Esophagus (tissue), 2 donors: Measurements from ENCODE around the gene RELL2. TPM values are rescaled to one million over a fixed set of nuclear protein-coding genes. Genes with fewer than 3 reads are reported as not detected.

ENCODE experiments used
- H3K27ac ChIP-seq, 2 donors: one replicate each; pipeline ENCODE4 v1.5.1; 2013; ENCODE audit warnings: low read depth in 2 of 2, mild to moderate bottlenecking in 2 of 2, inconsistent platforms in 1 of 2, low read length in 1 of 2, moderate library complexity in 1 of 2
- H3K27me3 ChIP-seq, 2 donors: one replicate each; pipeline ENCODE4 v1.6.1; 2013; ENCODE audit warnings: low read length in 2 of 2, control low read depth in 1 of 2, mild to moderate bottlenecking in 1 of 2; ENCODE audit not compliant: insufficient read depth in 2 of 2, control insufficient read depth in 1 of 2
- H3K36me3 ChIP-seq, 2 donors: one replicate each; pipeline ENCODE4 v1.6.1; 2013; ENCODE audit warnings: low read length in 1 of 2; ENCODE audit not compliant: control insufficient read depth in 2 of 2, insufficient read depth in 2 of 2
- H3K4me1 ChIP-seq, 2 donors: one replicate each; pipeline ENCODE4 v1.6.1; 2013; ENCODE audit warnings: low read length in 1 of 2; ENCODE audit not compliant: control insufficient read depth in 2 of 2, insufficient read depth in 2 of 2
- H3K4me3 ChIP-seq, 2 donors: one replicate each; pipeline ENCODE4 v1.5.1; 2013; ENCODE audit warnings: low read length in 2 of 2, mild to moderate bottlenecking in 2 of 2, low read depth in 1 of 2, moderate library complexity in 1 of 2
- H3K9me3 ChIP-seq, 2 donors: one replicate each; pipeline ENCODE4 v1.6.1; 2013; ENCODE audit warnings: mild to moderate bottlenecking in 2 of 2, low read depth in 1 of 2, low read length in 1 of 2, moderate library complexity in 1 of 2; ENCODE audit not compliant: control insufficient read depth in 2 of 2, insufficient read depth in 1 of 2
- WGBS, 2 donors: extraction: QIAGEN DNeasy Blood & Tissue Kit; methylation state at CpG; one replicate each; pipeline ENCODE4 v1.1.7; 2013; 5-methylcytosine and 5-hydroxymethylcytosine counted together
- polyA plus RNA-seq, 2 donors: library from polyadenylated mRNA; stranded (reverse); fragments of 200-250 nt; gene quantifications; one replicate each; pipeline ENCODE4 v1.2.3, GENCODE V29; 2013
- donor health status: healthy with polysubstance abuse.
- donor health status: Bipolar disorder and iron deficiency.

The RELL2 gene
- polyA plus RNA-seq, 2 donors: 6.3 to 6.7 TPM

- WGBS, 2 donors: 93% methylated on average over 9 of the region's 9 CpGs
- no peak overlapping the region for H3K4me3 ChIP-seq
- no peaks in the 10 kb centered on the region for H3K9me3 ChIP-seq
- no peaks in the 10 kb centered on the region for H3K36me3 ChIP-seq
- H3K27me3 ChIP-seq: no peaks in the 10 kb centered on the region
- no peak overlapping the region for H3K27ac ChIP-seq
- H3K4me1 ChIP-seq: peaks cover 2 to 5% of the 10 kb centered on the region in 2 donors
Measured at GRCh38 chr5:141656396-141656795, 19.6 kb downstream of the RELL2 start.

GRCh38 chr5:141657404-141657803 lies 20.6 kb downstream of the RELL2 start:
- H3K4me3 ChIP-seq: no peak overlapping the region
- 96% methylated on average over 1 of the region's 1 CpG for WGBS, 2 donors
- H3K36me3 ChIP-seq: no peaks in the 10 kb centered on the region
- H3K27me3 ChIP-seq: no peaks in the 10 kb centered on the region
- H3K27ac ChIP-seq: no peak overlapping the region
- H3K9me3 ChIP-seq: no peaks in the 10 kb centered on the region
- H3K4me1 ChIP-seq: no peaks in the 10 kb centered on the region

GRCh38 chr5:141657937-141658545 lies 21.2 kb downstream of the RELL2 start:
- no peak overlapping the region for H3K27ac ChIP-seq
- H3K27me3 ChIP-seq: no peaks in the 10 kb centered on the region
- H3K9me3 ChIP-seq: no peaks in the 10 kb centered on the region
- H3K36me3 ChIP-seq: no peaks in the 10 kb centered on the region
- WGBS, 2 donors: 77 to 83% methylated on average over 8 of the region's 8 CpGs
- H3K4me1 ChIP-seq: no peaks in the 10 kb centered on the region
- no peak overlapping the region for H3K4me3 ChIP-seq

DNA sequence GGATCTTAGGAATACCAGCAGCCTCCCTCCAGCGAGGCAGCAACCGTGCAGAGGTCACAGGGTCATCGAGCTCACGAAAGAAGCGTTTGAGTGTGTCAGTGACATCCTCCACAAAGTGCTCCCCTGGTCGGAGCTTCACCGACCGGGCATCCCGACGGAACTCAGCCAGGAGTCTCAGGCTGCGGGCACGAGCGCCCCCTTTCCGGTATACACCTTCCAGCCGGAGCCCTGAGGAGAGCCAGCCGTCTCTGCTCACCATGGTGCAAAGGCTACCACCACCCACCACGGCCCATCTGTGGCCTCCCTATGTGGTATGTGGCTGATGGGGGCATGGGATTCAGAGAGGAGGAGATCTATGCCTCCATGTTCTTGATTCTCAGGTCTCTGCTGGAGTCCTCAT lies 25.2 kb downstream of the RELL2 start:
- H3K27ac ChIP-seq: no peak overlapping the region
- no peaks in the 10 kb centered on the region for H3K4me1 ChIP-seq
- no peaks in the 10 kb centered on the region for H3K9me3 ChIP-seq
- H3K36me3 ChIP-seq: no peaks in the 10 kb centered on the region
- H3K27me3 ChIP-seq: no peaks in the 10 kb centered on the region
- H3K4me3 ChIP-seq: no peak overlapping the region
- 85 to 90% methylated on average over 17 of the region's 17 CpGs for WGBS, 2 donors

DNA sequence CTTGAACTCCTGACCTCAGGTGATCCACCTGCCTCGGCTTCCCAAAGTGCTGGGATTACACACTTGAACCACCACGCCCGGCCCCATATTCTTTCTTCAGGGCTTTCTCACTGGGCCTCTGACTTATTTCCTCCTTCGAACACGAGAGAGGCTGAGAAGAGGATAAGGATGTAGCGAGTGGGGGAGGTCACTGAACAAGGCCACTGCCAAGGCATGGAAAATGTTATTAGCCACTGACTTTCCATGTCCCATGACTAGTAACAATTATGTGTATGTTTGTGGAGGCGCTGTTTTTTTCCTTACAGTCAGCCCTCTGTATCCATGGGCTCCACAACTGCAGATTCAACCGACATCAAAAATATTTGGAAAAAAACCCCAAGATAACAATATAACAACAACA lies 26.7 kb downstream of the RELL2 start:
- no peaks in the 10 kb centered on the region for H3K36me3 ChIP-seq
- H3K27ac ChIP-seq: no peak overlapping the region
- WGBS, 2 donors: 83 to 88% methylated on average over 8 of the region's 8 CpGs
- H3K9me3 ChIP-seq: no peaks in the 10 kb centered on the region
- no peaks in the 10 kb centered on the region for H3K27me3 ChIP-seq
- no peak overlapping the region for H3K4me3 ChIP-seq
- no peaks in the 10 kb centered on the region for H3K4me1 ChIP-seq

GRCh38 chr5:141664733-141665461 lies 28.1 kb downstream of the RELL2 start:
- Histone ChIP-seq H3K4me3 (no peak overlapping the region), H3K36me3 (no peaks in the 10 kb centered on the region)

GRCh38 chr5:141665995-141666940 lies 29.5 kb downstream of the RELL2 start:
- H3K27ac ChIP-seq: no peak overlapping the region
- H3K4me3 ChIP-seq: no peak overlapping the region
- no peaks in the 10 kb centered on the region for H3K27me3 ChIP-seq
- no peaks in the 10 kb centered on the region for H3K9me3 ChIP-seq
- no peaks in the 10 kb centered on the region for H3K36me3 ChIP-seq
- 88 to 89% methylated on average over 18 of the region's 18 CpGs for WGBS, 2 donors
- no peaks in the 10 kb centered on the region for H3K4me1 ChIP-seq

More at GRCh38 chr5:141664733-141665461, 28.1 kb downstream of the RELL2 start:
- Histone ChIP-seq H3K9me3 (no peaks in the 10 kb centered on the region), H3K27me3 (no peaks in the 10 kb centered on the region), H3K27ac (no peak overlapping the region), H3K4me1 (no peaks in the 10 kb centered on the region)
- 29 to 32% methylated on average over 13 of the region's 13 CpGs for WGBS, 2 donors

GRCh38 chr5:141668601-141669265 lies 31.9 kb downstream of the RELL2 start:
- Histone ChIP-seq H3K4me1 (no peaks in the 10 kb centered on the region), H3K36me3 (no peaks in the 10 kb centered on the region), H3K27ac (no peak overlapping the region), H3K4me3 (no peak overlapping the region), H3K9me3 (no peaks in the 10 kb centered on the region), H3K27me3 (no peaks in the 10 kb centered on the region)
- 78 to 83% methylated on average over 8 of the region's 8 CpGs for WGBS, 2 donors

DNA sequence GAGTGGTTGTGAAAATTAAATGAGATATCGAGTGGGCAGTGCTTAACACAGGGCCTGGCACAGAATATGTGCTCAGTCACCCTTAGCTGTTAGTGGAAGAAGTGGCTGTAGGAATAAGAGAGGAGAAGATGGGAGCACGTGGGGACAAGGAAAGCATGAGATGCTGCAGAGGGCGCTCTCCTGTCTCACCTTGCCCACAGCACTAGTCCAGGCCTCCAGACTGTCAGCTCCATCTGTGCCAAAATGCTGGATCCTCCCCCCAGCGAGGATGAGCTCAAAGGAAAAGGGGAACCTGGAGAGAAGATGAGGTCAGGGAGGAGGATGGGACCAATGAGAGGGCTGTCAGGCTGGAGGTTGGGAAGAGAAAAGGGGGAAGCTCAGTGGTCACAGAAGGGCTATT lies 32.7 kb downstream of the RELL2 start:
- WGBS, 2 donors: 80 to 84% methylated on average over 4 of the region's 4 CpGs
- Histone ChIP-seq H3K4me3 (no peak overlapping the region), H3K27me3 (no peaks in the 10 kb centered on the region), H3K4me1 (no peaks in the 10 kb centered on the region), H3K27ac (no peak overlapping the region), H3K9me3 (no peaks in the 10 kb centered on the region), H3K36me3 (no peaks in the 10 kb centered on the region)
